IPS-NIHi11 (cell line): Measurements from ENCODE around the gene RAG1.

Source experiments
- DNase-seq: peaks from one replicate; pipeline ENCODE4 v3.0.0; 2012; ENCODE audit warnings: mixed read lengths, low spot score

RAG1 gene

GRCh38 chr11:36628141-36628540, 60.3 kb downstream of the RAG1 start:
- DNase-seq: no peak

GRCh38 chr11:36628765-36629244, 61.0 kb downstream of the RAG1 start:
- no peak for DNase-seq
